Left forelimb (tissue), 1 donor: ENCODE data around the gene ZNF423.

Experiments used
- DNase-seq: peaks from one replicate; pipeline ENCODE4 v3.0.0-alpha.2; 2018; ENCODE audit warnings: low spot score

Gene ZNF423

GRCh38 chr16:49622421-49623402 lies 233.2 kb downstream of the ZNF423 start:
- DNase-seq, result peak; percentile 48

GRCh38 chr16:49622084-49622390 lies 233.9 kb downstream of the ZNF423 start:
- DNase-seq, result peak; percentile 55

- no peak for DNase-seq
These were observed 234.4 kb downstream of the ZNF423 start for GRCh38 chr16:49621241-49622083.

GRCh38 chr16:49620869-49621240 lies 235.1 kb downstream of the ZNF423 start:
- peak; percentile 59 for DNase-seq

- peak; percentile 66 for DNase-seq
These were observed 235.6 kb downstream of the ZNF423 start for GRCh38 chr16:49620158-49620868.

GRCh38 chr16:49619811-49620157 lies 236.1 kb downstream of the ZNF423 start:
- peak; percentile 18 for DNase-seq

- DNase-seq, result peak; percentile 6
These were observed 237.0 kb downstream of the ZNF423 start for GRCh38 chr16:49618955-49619354.

- DNase-seq, result peak; percentile 33
These were observed 238.1 kb downstream of the ZNF423 start for GRCh38 chr16:49617710-49618330.

- peak; percentile 23 for DNase-seq
These were observed 238.8 kb downstream of the ZNF423 start for GRCh38 chr16:49617016-49617629.

- peak; percentile 42 for DNase-seq
These were observed 240.3 kb downstream of the ZNF423 start for GRCh38 chr16:49615576-49615975.

- DNase-seq, result no peak
These were observed 244.9 kb downstream of the ZNF423 start for GRCh38 chr16:49610983-49611382.

GRCh38 chr16:49608779-49609178 lies 247.1 kb downstream of the ZNF423 start:
- DNase-seq, result peak; percentile 66

GRCh38 chr16:49608098-49608497 lies 247.8 kb downstream of the ZNF423 start:
- no peak for DNase-seq

- DNase-seq, result peak; percentile 30
These were observed 250.2 kb downstream of the ZNF423 start for GRCh38 chr16:49605536-49606254.

- no peak for DNase-seq
These were observed 251.3 kb downstream of the ZNF423 start for GRCh38 chr16:49604602-49605001.

- peak; percentile 54 for DNase-seq
These were observed 252.0 kb downstream of the ZNF423 start for GRCh38 chr16:49603956-49604355.

GRCh38 chr16:49602976-49603310 lies 253.0 kb downstream of the ZNF423 start:
- peak; percentile 55 for DNase-seq

GRCh38 chr16:49602201-49602975 lies 253.5 kb downstream of the ZNF423 start:
- peak; percentile 56 for DNase-seq

- no peak for DNase-seq
These were observed 254.3 kb downstream of the ZNF423 start for GRCh38 chr16:49601576-49601975.

- peak; percentile 20 for DNase-seq
These were observed 254.9 kb downstream of the ZNF423 start for GRCh38 chr16:49600976-49601375.
